Right forelimb (tissue), 1 donor: Measurements from ENCODE around the gene FCN2.

Source experiments
- DNase-seq: peaks from one replicate; pipeline ENCODE4 v3.0.0-alpha.2; 2018

Gene FCN2

DNA sequence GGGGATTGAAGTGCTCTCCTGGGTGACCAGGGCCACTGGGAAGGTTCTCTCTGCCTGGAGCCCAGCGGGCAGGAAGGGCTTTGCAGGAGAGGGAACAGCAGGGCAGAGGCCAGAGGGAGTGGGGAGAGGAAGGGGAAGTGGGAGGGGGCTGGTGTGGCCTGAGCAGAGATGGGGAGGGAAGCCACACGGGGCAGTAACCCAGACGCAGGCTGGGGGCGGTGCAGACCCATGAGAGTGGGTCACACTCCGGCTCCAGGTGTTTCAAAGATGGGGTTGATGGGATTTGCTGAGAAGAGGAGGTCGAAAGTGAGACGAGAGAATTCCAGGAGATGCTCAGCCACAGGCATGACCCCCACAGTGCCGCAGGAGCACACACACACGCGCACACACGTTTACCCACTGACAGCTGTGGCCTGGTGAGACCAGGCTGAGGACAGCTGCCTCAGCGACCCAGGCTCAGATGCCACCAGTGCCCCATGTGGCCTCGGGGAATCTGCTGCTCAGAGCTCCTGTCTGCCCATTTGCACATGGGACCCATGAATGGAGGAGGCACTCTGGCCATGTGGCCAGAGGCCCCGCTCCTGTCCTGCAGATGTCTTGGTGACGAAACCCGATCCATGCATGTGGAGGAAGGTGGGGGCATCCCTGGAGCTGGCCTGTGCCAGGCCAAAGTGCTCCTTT lies 32.7 kb upstream of the FCN2 start:
- DNase-seq = no peak

DNA sequence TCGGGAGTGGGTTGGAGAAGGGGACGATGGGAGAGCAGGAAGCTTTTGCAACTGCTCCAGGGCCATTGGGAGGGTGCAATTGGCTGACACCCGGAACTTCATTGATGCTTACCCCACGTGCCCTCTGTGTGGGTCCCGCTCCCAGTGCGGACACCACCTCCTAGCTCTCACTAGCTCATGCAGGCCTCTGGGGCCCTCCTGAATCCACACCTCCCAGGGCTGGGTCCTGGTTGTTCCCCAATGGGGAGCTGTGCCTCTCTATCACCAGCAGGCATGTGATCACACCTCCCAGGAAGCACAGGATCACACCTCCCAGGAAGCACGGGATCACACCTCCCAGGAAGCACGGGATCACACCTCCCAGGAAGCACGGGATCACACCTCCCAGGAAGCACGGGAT lies 32.1 kb upstream of the FCN2 start:
- DNase-seq = no peak

DNA sequence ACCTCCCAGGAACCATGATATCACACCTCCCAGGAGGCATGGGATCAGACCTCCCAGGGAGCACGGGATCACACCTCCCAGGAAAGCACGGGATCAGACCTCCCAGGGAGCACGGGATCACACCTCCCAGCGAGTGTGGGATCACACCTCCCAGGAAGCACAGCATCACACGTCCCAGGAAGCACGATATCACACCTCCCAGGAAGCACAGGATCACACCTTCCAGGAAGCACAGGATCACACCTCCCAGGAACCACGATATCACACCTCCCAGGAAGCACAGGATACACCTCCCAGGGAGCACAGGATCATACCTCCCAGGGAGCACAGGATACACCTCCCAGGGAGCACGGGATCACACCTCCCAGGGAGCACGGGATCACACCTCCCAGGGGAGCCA lies 30.0 kb upstream of the FCN2 start:
- no peak for DNase-seq

DNA sequence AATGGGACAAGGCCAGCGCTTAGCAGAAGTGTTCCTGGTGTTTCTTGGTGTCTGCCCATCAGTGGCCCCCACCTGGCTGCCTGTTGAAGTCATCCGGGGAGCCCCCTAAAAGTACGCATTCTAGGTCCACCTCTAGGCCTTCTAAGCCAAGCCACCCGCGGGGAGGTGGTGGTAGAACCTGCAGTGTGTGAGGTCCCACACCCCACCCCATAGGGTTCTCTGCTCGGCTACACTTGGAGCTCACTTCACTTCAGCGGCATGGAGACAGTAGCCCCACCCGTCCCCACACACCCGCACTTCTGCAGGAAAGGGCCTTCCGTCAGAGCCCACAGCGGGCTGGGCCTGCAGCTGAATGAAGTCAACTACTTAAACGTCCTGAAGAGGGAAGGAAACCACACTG lies 29.6 kb upstream of the FCN2 start:
- peak; percentile 5 for DNase-seq

DNA sequence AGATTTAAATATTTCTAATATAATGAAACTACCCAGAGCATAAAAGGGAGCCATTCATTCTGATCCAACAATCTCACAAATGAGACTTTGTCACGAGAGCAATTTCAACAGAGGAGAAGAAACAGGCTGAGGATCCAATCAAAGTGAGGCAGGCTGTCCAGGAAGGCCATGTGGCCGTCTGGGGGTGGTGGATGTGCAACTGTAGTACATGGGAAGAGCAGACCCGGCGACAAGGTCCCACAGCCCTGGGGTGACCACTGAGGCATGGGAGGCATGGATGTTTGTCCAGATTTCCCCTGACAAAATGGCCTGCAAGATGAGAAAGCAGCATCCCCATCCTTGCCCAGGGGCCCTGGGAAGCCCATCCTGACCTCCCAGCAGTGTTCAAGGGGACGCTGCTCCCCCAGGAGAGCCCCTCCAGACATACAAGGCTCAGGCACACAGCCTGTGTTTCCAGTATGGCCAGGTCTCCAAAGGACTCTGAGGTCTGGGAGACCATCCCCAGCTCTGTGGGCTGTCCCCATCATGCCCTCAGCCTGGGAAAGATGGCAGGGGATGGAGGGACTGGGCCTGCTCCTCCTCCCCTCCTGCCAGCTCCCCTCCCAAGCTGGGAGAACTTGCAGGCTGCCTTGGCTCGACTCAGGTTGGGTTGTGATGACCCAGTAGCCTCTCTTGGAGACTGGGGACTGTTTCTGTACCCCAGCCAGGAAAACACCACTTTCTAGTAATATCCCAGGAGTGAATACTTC lies 27.5 kb upstream of the FCN2 start:
- DNase-seq = peak; percentile 42

DNA sequence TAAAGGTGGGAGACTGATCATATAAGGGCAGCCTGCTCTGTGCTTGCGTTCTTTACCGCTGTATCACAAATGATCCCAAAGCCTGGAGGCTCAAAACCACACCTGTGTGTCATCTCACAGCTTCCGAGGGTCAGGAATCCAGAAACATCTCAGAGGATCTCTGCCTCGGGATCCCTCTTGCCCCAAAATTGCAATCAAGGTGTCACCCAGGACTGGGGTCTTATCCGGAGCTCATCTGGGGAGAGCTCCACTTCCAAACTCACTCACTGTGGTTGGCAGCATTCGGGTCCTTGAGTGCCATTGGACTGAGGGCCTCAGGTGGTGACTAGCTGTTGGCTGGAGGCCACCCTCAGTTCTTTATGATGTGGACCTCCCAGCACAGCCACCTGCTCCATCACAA lies 26.7 kb upstream of the FCN2 start:
- DNase-seq = peak; percentile 32

DNA sequence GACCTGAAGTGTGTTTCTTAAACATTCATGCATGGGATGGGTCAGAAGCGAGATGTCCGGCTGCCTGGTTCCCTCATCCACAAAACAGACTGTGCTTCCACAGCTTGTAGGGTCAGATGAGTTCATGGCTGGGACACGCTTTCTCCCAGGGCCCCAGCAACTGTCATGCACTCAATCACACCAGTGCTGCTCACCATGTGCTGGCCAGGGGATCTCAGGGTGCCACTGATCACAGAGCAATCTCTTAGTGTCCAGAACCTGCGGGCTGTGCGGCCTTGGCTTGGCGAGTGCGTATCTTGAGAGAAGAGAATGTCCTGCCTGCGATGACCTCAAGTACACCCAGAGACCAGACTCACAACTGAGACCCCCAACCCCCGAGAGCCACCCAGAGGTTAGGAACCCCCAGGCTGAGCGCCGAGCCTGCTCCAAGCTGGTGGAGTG lies 26.0 kb upstream of the FCN2 start:
- no peak for DNase-seq

DNA sequence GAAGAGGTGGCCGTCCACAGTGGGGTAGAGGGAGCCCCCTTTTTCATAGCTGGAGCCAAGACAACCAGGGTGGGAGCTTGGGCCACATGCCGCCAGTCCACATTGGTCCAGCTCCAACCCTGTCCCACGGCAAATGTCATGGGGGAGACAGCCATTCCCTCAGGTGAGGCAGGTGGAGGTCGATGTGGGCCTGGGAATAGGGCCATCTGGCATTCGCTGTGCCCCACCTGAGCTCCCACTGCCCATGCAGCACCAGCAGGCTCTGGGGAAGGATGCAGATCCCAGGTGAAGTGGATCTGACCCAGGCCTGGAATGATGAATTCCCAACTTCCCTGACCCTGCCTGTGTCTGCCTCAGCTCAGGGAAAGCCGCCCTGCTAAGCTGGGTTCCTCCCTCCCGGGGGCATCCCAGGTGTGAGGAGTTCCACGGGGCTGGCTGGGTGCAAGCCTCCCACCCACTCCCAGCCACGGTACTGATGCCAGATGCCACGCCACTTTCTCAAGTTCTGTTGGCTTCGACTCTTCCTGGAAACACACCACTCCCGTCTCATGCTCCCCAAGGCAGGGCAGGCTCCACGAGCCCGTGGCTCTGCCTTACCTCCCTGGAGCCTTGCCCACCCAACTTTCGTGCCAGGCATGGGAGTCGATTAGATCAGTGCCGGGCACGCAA lies 25.2 kb upstream of the FCN2 start:
- peak; percentile 41 for DNase-seq

DNA sequence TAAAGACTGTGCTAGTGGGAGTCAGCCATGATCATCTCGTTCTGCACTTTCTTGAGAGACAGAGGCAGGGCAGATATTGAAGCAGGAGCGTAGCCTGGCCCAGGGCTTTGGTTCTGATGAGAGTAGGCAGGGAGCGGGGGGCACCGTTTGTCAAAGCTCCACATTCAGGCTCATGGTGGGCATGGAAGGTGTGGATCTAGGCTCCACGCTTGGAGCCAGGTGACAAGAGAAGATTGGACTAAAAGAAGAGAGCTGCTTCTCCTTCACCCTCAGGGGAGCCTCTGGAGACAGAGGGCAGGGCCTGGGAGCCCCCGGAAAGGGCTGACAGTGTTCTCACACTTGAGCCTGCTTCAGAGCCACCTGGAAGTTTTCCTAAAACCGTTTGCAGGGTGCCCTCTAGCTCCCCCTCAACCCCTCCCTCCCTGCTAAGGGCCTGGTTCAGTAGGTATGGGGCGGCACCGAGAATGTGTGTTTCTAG lies 24.7 kb upstream of the FCN2 start:
- DNase-seq = no peak

DNA sequence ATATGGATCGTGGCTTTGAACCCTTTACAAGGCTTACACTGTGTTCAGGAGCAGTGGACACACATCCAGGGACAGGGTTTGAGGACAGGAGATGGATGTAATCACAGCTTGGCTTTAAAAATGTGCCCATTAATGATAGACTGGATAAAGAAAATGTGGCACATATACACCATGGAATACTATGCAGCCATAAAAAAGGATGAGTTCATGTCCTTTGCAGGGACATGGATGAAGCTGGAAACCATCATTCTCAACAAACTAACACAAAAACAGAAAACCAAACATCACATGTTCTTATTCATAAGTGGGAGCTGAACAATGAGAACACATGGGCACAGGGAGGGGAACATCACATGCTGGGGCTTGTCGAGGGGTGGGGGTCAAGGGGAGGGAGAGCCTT lies 23.2 kb upstream of the FCN2 start:
- peak; percentile 25 for DNase-seq

DNA sequence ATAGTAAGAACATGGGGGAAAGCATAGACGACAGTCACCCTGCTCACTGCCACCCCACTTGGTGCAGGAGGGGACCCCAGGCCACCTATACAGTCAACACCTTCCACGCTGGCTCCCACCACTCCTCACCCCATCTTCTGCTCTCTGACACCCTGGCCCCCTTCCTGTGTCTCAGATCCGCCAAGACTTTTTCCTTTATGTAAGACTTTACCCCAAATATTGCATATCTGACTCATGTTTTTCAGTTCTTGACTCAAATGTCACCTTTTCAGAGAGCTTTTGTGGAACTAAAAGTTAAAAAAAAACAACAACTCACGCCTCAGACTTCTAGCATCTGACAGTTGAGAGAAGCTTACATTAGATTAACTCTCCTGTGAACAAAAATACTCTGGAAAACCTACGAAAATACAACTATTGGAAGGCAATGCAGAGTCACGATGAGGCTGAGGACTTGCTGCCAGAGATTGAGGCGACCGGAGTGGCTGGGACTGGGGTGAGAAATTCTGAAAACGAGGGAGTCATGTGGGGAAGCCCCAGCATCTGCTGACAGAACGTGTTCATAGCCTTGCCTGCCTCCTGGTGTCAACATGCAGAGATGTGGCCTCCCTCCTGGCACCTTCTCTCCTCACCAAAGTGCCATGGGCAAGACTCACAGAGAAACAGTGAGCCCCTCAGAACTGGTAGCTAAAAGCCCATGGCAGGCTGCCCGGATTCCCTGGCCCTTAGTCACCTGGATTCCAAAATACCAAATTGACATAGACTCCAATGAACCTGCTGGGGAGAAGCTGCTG lies 22.4 kb upstream of the FCN2 start:
- DNase-seq = peak; percentile 39

DNA sequence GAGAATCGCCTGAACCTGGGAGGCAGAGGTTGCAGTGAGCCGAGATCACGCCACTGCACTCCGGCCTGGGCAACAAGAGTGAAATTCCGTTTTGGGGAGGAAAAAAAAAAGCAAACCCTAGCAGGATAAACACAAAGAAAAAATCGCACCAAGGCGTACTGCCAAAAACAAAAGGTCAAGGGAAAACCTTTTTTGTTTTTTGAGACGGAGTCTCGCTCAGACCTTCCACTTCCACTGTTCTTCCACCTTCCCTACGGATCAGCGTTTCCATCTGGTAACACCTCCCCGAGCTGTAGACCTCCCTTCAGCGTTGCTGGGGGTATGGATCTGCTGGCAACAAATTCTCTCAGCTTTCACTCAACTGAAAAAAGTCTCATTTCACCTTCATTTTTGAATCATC lies 20.1 kb upstream of the FCN2 start:
- DNase-seq = peak; percentile 36

DNA sequence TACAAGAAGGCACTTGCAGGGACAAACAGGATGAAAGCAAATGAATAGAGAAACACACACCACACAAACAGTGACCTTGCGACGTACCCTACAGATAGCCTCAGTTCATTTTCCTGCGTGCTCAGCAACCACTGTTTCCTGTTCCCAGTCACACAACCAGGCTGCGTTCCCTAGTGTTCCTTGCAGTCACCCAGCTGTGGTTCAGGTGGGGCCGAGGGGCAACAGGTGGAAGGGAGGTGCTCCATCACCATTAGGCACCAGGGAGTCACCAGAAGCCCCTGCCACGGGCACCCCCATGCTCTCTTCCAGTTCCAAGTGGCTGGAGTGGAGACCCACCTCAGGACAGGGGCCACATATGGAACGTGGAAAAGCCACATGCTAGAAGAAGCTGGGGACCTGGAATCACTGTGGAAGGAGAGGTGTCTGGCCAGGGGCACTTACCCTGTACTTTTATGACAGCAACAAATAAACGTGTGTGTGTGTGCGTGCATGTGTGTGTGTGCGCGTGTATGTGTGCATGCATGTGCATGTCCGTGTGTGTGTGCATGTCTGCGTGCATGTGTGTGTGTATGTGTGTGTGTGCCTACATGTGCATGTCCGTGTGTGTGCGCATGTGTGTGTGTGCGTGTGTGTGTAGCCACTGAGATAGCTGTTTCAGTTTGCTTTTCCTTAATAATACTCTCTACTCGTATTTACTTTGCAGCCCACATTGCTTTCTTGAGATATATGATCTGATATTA lies 18.8 kb upstream of the FCN2 start:
- peak; percentile 35 for DNase-seq

DNA sequence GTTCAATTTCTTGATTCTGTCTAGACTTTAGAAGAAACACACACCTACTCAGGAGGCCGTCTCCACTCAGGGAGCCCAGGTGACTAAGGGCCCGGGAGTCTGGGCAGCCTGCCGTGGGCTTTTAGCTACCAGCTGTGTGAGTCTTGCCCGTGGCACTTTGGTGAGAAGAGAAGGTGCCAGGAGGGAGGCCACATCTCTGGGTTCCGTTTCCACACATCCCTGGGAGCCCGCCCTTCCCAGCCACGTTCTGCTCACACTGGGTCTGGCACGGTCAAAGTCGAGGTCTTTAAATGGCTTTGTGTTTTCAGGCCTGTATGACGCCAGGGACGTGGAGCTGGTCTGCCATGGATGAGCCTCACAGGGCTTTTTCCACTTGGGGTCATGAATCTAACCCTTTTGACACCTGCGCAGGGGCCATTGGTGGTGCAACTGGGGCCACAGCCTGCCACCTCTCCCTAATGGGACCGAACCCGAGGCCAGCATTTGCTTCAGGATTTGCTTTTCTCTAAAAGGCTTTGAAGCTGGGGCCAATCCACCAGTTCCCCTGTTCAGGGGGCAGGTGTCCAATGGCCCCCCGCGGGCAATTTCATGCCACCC lies 17.2 kb upstream of the FCN2 start:
- peak; percentile 29 for DNase-seq

DNA sequence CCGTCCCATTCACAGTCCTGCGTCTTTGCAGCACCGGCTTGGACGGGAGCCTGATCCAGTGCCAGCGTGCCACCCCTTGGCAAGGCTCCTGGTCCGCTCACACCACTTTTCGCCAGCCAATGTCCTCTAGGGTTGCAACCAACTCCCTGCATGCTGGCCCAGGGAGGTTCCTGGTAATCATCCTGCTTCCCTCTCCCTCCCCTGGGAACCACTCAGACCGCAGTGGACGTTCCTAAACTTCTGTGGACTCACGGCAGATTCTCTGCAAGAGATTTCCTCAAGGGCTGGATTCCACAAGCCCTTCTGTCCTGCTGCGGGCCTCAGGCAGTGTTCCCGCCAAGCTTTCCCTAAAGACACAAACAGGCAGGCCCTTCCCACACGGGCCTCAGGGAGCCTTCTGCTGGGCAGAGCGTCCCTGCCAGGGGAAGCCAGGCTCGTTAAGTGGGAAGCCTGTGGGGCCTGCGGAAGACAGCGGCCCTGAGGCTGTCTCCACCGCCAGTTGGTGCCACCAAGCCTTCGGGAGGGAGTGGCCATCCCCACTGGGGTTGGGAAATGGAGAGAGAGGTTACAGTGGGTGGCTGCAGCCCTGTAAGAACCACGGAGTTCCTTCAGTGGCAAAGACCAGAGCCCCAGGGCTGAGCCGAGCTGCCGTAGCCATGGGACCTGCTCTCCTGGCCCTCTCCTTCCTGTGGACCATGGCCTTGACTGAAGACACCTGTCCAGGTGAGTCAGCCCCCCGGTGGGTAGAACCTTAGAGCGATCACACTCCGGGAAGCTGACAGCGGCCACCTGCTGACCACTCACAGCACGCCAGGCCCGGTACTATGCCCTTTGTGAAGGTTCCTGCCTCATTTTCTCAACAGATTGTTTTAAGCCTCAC lies 16.4 kb upstream of the FCN2 start:
- peak; percentile 34 for DNase-seq

DNA sequence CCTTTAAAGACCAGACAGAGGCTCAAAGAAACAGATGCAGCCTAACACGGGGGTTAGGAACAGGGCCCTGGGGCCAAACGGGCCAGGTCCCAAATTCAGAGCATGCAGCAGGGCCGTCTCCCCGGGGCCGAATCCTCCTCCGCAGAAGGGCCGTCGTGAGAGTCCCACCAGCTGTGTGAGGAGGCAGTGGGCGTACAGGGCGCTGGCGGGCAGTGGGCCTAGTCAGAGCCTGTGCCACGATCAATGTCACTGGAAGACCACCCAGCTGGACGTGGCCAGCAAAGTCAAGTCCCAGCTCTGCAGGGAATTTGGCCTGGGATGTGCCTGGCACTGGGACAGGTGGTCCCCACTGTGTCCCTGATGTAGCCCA lies 15.8 kb upstream of the FCN2 start:
- DNase-seq = peak; percentile 31

DNA sequence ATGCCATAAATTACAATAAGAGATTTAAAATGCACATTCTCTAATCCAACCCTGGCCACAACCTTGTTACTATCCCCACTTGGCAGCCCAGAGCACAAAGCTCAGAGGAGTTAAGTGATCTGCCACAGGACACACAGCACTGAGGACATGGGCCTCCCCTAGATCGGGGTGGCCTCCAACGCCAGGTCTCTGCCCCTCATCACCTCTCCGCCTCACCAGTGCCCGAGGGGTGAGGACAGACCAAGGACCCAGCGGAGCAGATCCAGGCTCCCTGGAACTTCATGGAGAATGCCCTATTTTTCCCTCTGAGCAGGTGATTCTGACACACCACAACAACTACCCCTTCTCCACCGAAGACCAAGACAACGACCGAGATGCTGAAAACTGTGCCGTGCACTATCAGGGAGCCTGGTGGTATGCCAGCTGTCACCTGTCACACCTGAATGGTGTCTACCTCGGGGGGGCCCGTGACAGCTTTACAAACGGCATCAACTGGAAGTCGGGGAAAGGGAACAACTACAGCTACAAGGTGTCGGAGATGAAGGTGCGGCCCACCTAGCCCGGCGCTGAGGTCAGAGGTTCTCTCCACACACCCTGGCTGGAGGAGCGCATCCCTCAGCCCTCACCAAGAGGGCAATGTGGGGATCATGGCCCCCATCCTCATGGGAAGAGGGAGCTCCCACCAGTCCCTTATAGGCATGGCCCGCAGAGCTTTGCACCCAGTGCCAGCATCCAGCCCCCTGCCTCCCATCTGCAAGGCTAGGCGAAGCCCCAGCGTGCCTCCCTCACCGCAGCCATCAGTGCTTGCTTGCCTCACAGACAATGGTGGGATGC lies 12.5 kb upstream of the FCN2 start:
- DNase-seq = peak; percentile 38

DNA sequence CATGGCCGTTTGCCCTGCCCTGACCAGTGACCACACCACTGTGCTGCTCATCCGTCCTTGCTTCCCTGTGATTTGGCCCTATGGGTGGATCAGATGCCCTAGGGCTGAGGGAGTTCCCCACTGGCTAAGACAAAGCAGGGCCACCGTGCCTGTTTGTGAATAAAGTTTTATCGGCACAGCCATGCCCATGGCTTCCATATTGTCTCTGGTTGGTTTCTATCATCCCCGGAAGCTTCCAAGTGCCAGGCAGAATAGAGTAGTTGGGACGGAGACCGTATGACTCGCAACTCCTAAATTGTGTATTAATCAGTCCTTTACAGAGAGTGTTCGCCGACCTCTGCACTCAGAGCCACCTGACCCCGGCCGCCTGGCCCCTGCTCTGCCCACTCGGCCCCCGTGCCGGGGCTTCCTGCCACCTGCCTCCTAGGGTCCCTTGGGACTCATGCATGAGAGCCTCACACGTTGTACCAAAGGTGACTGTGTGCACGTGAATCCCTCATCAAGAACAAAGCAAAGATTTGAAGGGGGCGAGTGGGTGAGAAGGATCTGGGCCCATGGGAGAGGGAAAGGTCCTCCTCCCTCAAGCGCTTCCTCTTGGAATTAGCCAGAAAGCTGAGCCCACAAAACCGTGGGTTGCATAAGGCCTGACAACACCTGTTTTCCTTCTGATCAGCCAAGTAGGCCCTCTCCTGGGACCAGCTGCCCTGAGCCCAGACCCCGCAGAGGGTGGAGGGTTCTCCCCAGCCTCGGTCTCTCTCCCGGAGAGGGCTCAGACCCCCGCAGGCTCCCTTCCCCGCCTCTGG lies 11.7 kb upstream of the FCN2 start:
- DNase-seq = peak; percentile 39
